Tibial nerve (tissue), 4 donors: Measurements from ENCODE around the gene TRPV2. TPM values are rescaled to one million over a fixed set of nuclear protein-coding genes. Genes with fewer than 3 reads are reported as not detected.

Experiments
- DNase-seq, 2 donors: peaks; one replicate each; pipeline ENCODE4 v3.0.0-alpha.2; 2019; ENCODE audit warnings: low spot score in 2 of 2
- H3K27ac ChIP-seq, 4 donors: fragments of 200-600 bp; sonication (generic) in 3 of 4; one replicate each; pipeline ENCODE4 v1.5.1; 2017 to 2019; ENCODE audit warnings: mild to moderate bottlenecking in 1 of 4
- H3K27me3 ChIP-seq, 2 donors: fragments of 200-600 bp; sonication (generic) in 1 of 2; one replicate each; pipeline versions ENCODE4 v1.5.1 to v1.6.0; 2017 to 2019
- H3K36me3 ChIP-seq, 3 donors: fragments of 200-600 bp; sonication (generic); one replicate each; pipeline ENCODE4 v1.5.1; 2018 to 2019
- H3K4me1 ChIP-seq, 4 donors: fragments of 200-600 bp; sonication (generic) in 3 of 4; one replicate each; pipeline ENCODE4 v1.5.1; 2017 to 2019
- H3K4me3 ChIP-seq, 4 donors: fragments of 200-600 bp; sonication (generic) in 3 of 4; one replicate each; pipeline ENCODE4 v1.5.1; 2017 to 2019; ENCODE audit warnings: mild to moderate bottlenecking in 1 of 4, moderate library complexity in 1 of 4
- H3K9me3 ChIP-seq, 4 donors: fragments of 200-600 bp; sonication (generic) in 3 of 4; one replicate each; pipeline ENCODE4 v1.5.1; 2017 to 2019
- CTCF ChIP-seq, 5 experiments: fragments of 200-600 bp in 3 of 5; fragments of 450-650 bp in 2 of 5; sonication (generic) in 3 of 5; IDR thresholded peaks; one replicate each; pipeline ENCODE4 v1.5.1; 2016 to 2019; ENCODE audit warnings: antibody characterized with exemption in 5 of 5, mild to moderate bottlenecking in 3 of 5, moderate library complexity in 2 of 5
- EP300 ChIP-seq, 2 donors: sonication (generic); formaldehyde crosslinking; IDR thresholded peaks; one replicate each; pipeline ENCODE4 v1.6.1; 2017; ENCODE audit warnings: antibody characterized with exemption in 2 of 2, mild to moderate bottlenecking in 1 of 2
- POLR2A ChIP-seq, 2 donors: fragments of 450-650 bp; IDR thresholded peaks; one replicate each; pipeline ENCODE4 v1.6.1; 2017; ENCODE audit warnings: antibody characterized with exemption in 2 of 2, mild to moderate bottlenecking in 2 of 2, moderate library complexity in 2 of 2
- WGBS, 2 donors: methylation state at CpG; one replicate each; pipeline ENCODE4 v1.1.5; 2018; 5-methylcytosine and 5-hydroxymethylcytosine counted together
- total RNA-seq, 4 donors: library from RNA; depleted of rRNA; stranded (reverse); fragments of >200 nt; gene quantifications; one replicate each; pipeline ENCODE4 v1.1.0, GENCODE V29; 2016

The TRPV2 gene
- total RNA-seq, 4 donors from 2014 or later = 10.5 to 19.9 (median 16.9) TPM

DNA sequence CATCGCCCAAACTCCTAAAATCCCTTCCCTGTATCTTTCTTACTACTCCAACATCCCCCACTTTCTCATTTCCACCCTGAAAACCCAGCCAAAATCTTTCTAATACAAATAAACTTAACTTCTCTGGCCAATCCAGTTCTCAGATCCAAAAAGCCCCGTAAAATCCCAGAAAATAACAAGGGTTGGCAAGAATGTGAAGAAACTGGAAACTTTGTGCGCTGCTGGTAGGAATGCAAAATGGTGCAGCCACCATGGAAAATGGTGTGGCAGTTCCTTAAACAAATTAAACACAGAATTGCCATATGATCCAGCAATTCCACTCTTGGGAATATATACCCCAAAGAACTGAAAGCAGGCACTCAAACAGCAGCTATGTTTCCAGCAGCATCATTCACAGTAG, 52.5 kb downstream of the TRPV2 start:
- H3K27me3 ChIP-seq = no peaks in the 10 kb centered on the region
- peak overlapping the region in 2 of 4 donors; percentile 62 to 71 for H3K27ac ChIP-seq
- no peak for DNase-seq
- TF ChIP-seq EP300 (IDR thresholded peaks at IDR 0.05) (no peak), CTCF (IDR thresholded peaks at IDR 0.05) (no peak), POLR2A (IDR thresholded peaks at IDR 0.05) (no peak)
- WGBS, 2 donors = 61 to 64% methylated on average over 3 of the region's 3 CpGs
- H3K4me1 ChIP-seq = peaks cover 0 to 88% (median 29%) of the 10 kb centered on the region in 4 donors
- H3K9me3 ChIP-seq = no peaks in the 10 kb centered on the region
- peaks cover 0 to 4% (median 0%) of the 10 kb centered on the region in 3 donors for H3K36me3 ChIP-seq
- no peak overlapping the region for H3K4me3 ChIP-seq

- no peak for DNase-seq
- H3K36me3 ChIP-seq = peaks cover 0 to 4% (median 0%) of the 10 kb centered on the region in 3 donors
- no peaks in the 10 kb centered on the region for H3K9me3 ChIP-seq
- peak overlapping the region in 1 of 4 donors; percentile 62 for H3K27ac ChIP-seq
- TF ChIP-seq POLR2A (IDR thresholded peaks at IDR 0.05) = no peak
- no peak for TF ChIP-seq EP300 (IDR thresholded peaks at IDR 0.05)
- TF ChIP-seq CTCF (IDR thresholded peaks at IDR 0.05) = no peak
- H3K4me1 ChIP-seq = peaks cover 0 to 87% (median 28%) of the 10 kb centered on the region in 4 donors
- no peak overlapping the region for H3K4me3 ChIP-seq
- 81 to 87% methylated on average over 4 of the region's 4 CpGs for WGBS, 2 donors
- no peaks in the 10 kb centered on the region for H3K27me3 ChIP-seq
Measured at GRCh38 chr17:16468428-16468992, 53.1 kb downstream of the TRPV2 start.

GRCh38 chr17:16470265-16470664, 54.9 kb downstream of the TRPV2 start:
- no peak for DNase-seq
- Histone ChIP-seq H3K27ac (peak overlapping the region in 3 of 4 donors; percentile 45 to 67 (median 51)), H3K9me3 (no peaks in the 10 kb centered on the region), H3K4me1 (peaks cover 0 to 79% (median 16%) of the 10 kb centered on the region in 4 donors), H3K4me3 (no peak overlapping the region), H3K27me3 (no peaks in the 10 kb centered on the region), H3K36me3 (peaks cover 0 to 4% (median 0%) of the 10 kb centered on the region in 3 donors)
- TF ChIP-seq EP300 (IDR thresholded peaks at IDR 0.05) = no peak
- no peak for TF ChIP-seq CTCF (IDR thresholded peaks at IDR 0.05)
- no peak for TF ChIP-seq POLR2A (IDR thresholded peaks at IDR 0.05)
- WGBS, 2 donors = 61% methylated on average over 11 of the region's 11 CpGs

DNA sequence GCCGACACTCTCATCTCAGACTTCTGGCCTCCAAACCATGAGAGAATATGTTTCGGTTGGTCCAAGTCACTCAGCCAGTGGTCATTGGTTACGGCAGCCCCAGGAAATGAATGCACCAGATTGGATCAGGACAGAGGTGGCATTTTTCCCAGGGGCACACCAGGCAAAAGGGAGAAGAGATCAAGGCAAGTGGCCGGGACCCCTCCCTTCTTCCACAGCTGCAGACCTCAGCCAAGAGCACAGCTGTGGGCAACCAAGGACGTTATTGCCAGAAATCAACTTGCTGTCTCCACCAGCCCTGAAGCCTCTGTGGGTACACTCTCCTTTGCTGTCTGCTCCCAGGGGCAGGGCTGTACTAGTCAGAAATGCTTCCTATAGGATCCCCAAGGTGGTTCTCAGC, 55.9 kb downstream of the TRPV2 start:
- Histone ChIP-seq H3K4me1 (peaks cover 0 to 79% (median 10%) of the 10 kb centered on the region in 4 donors), H3K4me3 (no peak overlapping the region), H3K36me3 (peaks cover 0 to 4% (median 0%) of the 10 kb centered on the region in 3 donors), H3K27me3 (no peaks in the 10 kb centered on the region), H3K9me3 (no peaks in the 10 kb centered on the region), H3K27ac (peak overlapping the region in 1 of 4 donors; percentile 44)
- WGBS, 2 donors = 85 to 86% methylated on average over 5 of the region's 5 CpGs
- no peak for DNase-seq
- TF ChIP-seq POLR2A (IDR thresholded peaks at IDR 0.05) = no peak
- TF ChIP-seq EP300 (IDR thresholded peaks at IDR 0.05) = no peak
- no peak for TF ChIP-seq CTCF (IDR thresholded peaks at IDR 0.05)

DNA sequence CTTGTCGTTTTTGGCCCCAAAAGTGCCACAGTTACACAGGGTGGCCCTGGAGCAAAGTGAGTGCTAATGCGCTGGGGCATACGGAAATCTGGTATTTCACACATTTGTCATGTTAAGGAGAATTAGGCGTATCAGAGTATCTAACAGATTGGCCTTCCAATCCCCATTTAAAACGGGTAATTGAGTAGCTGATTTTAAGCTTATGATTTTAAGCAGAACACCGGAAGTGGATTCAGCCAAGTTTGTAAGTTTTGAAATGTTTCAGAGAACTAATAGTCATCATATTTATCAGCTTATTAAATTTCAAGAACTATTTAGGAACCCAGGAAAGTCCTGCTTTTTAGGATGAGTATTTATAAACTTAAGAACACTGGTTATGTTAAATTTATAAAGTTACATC, 57.2 kb downstream of the TRPV2 start:
- Histone ChIP-seq H3K27me3 (no peaks in the 10 kb centered on the region), H3K27ac (no peak overlapping the region), H3K36me3 (peaks cover 0 to 4% (median 0%) of the 10 kb centered on the region in 3 donors), H3K4me1 (peaks cover 0 to 78% (median 13%) of the 10 kb centered on the region in 4 donors), H3K9me3 (no peaks in the 10 kb centered on the region), H3K4me3 (no peak overlapping the region)
- 65 to 73% methylated on average over 6 of the region's 6 CpGs for WGBS, 2 donors
- no peak for DNase-seq
- no peak for TF ChIP-seq POLR2A (IDR thresholded peaks at IDR 0.05)
- no peak for TF ChIP-seq EP300 (IDR thresholded peaks at IDR 0.05)
- no peak for TF ChIP-seq CTCF (IDR thresholded peaks at IDR 0.05)
